ENCODE measurements around the gene PFKFB4.

DNA sequence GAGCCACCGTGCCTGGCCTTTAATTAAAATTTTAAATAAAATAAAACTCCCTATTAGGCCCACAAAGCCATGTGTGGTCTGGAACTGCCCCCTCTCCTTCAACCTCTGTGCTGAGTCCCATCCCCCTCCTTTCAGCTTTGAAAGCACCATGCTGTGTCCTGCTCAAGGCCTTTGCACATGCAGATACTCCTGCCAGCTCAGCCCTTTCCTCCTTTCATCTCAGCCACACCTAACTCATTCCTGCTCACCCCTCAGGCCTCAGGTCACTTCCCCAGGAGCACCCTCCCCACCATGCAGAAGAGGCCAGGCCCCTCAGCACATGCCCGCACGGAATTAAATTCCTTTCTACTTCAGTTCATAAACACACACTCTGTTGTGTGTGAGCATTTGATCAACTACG is 82.0 kb downstream of the PFKFB4 start:
- peak; percentile 81; the same call in 1 of the 2 replicates for TF ChIP-seq TCF12 (IDR thresholded peaks at IDR 0.05; ENCODE audit: low read depth, low read length)
- peak; percentile 59 for TF ChIP-seq CREB1 (IDR thresholded peaks at IDR 0.05)

Data from H1 (cell line).